Epithelial cell of esophagus (primary cell): ENCODE data around the gene ANP32B.

ENCODE experiments used
- DNase-seq: peaks from one replicate; pipeline ENCODE4 v3.0.0; 2010; ENCODE audit warnings: low read depth
- H3K4me3 ChIP-seq: 2 replicates; pipeline ENCODE4 v1.5.1; 2011; ENCODE audit warnings: mild to moderate bottlenecking, low read length, control low read depth
- CTCF ChIP-seq: IDR thresholded peaks from 2 replicates; pipeline ENCODE4 v1.5.1; 2011; ENCODE audit warnings: low read depth, mild to moderate bottlenecking, low read length, control low read depth, inconsistent platforms; ENCODE audit not compliant: insufficient read depth; ENCODE audit errors: missing control alignments

The ANP32B gene

GRCh38 chr9:97978371-97979130 lies 4.6 kb upstream of the ANP32B start:
- no peak for DNase-seq
- no peak overlapping the region for H3K4me3 ChIP-seq
- no peak for TF ChIP-seq CTCF

- TF ChIP-seq CTCF: no peak
- H3K4me3 ChIP-seq: no peak overlapping the region
- DNase-seq: no peak
These were observed 3.2 kb upstream of the ANP32B start for GRCh38 chr9:97979788-97980478.

DNA sequence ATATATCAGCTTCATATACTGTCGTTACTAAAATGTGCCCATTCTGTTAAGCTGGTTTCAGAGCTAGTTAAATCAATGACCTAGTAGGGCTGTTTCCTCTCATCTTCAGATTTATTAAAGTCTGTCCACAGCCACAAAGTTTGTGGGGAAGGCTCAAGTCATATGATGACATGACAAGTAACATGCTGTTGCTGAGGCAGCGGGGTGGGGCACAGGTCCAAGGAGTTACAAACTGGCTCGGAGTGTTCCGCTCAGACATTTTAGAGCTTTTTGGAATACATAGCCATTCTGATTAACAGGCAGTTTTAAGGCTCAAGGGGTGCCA lies 2.7 kb upstream of the ANP32B start:
- DNase-seq: no peak
- no peak overlapping the region for H3K4me3 ChIP-seq
- TF ChIP-seq CTCF: no peak

DNA sequence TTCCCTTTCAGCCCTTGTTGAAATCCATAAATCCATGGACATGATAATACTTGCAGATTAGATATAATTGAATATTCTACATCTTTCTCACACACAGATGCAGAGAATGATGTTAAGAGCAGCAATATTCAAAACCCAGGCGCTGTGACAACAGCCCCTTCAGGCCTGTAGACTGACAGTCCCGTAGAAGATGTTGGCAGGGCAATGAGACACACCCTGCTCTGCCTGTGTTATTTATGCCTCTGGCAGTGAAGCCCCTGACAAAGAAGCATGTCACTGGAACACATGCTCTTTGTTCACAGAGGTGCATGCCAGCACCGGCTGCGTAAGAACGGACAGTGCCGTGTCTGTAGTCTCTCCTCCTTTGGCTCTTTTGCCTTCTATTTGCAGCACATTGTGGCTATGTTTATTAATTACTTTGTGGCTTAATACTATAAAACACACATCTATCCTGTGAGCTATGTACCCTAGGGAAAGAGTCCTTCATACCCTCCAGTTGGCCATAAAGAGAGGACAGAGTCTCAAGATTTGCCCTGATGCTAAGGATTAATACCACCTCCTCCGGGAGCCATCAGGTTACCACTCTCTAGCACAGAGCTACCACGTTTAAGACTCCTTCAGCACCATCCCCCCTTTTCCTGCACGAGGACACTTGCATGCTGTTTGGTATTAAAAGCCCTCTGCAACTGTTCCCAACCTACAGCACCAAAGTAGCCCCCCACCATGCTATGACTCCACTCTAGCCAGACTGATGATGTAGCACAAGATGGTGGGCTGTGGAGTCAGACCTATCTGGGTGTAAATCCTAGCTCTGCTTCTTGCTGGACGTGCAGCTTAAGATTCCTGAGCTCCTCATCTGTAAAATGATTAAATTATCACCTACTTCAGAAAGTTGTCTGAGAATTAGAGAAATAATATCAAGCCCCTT lies 2.0 kb upstream of the ANP32B start:
- no peak overlapping the region for H3K4me3 ChIP-seq
- peak; percentile 33 for DNase-seq
- TF ChIP-seq CTCF: no peak

DNA sequence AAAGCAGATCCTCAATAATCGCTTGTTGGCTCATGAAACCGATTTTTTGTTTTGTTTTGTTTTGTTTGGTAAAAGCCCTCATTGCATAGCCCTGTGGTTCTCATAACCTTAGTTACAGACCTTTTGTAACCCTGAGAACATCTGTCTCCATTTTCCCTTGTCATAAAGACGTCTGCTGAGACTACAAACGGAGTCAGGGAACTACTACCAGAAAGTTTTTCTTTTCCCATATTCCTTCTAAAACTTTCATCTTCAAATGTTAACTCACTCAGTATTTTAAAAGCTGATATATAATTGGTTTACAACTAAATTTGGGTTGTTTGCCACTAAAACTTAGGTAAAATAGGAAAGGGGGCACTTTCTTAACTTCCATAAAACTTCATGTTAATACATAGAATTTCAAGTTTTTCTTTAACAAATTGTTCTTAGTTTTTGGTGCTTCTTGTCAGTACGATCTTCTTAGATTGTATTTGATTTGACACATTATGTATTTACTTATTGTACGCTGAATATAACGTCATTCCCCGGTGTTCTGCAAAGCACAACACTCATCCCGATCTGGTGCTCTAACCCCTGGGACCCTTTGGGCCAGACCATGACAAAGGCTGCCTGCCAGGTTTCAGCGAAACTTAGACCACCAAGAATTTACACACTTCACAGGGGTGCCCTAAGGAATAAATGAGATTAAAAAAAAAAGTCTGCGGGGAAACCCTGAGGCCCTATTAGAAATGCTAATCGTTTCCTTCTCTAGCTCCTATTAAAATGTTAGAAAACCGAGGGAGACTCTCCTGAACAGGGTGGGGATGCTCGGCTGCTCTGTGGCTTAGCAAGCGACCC lies 1.1 kb upstream of the ANP32B start:
- no peak for DNase-seq
- peak overlapping the region; percentile 72 for H3K4me3 ChIP-seq
- TF ChIP-seq CTCF: no peak

DNA sequence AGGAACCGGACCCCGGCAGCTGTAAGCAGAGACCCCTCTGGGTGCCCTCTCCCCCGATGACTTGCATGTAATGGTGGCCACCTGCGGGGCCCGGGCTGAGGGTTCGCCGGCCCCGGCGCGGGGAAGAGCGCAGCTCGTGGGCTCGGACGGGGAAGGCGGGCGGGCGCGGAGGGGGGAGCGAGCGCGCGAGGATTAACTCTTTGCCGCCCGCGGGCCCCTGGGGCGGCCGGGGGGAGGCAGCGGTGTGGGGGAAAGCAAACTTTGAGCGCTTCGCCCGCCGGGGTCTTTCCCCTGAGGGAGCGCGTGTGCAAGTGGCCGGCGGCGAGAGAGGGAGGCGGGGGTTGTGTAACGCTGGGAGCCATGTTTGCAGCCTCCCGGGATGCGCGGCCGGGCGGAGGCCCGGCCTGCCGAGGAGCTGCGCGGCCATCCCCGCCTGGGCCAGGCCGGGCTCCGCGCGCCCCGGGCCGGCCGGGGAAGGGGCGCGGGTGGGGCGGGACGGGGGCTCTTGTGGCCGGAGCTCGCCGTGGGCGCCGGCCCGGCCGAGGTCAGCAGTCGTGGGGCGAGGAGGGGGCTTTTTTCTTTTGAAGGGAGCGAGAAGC lies 547 bp downstream of the ANP32B start:
- DNase-seq: peak; percentile 37
- peak overlapping the region; percentile 71 for H3K4me3 ChIP-seq
- no peak for TF ChIP-seq CTCF
